HCT116 (cell line): ENCODE measurements around the gene NHERF2.

Source experiments
- CTCF ChIP-seq, 3 experiments: fragments of 200-600 bp in 1 of 3; sonication (generic) in 1 of 3; IDR thresholded peaks in 2 of 3; conservative IDR thresholded peaks in 1 of 3; 2 replicates each; pipeline ENCODE4 v1.5.1; 2012 to 2017; ENCODE audit warnings: low read depth in 2 of 3, low read length in 2 of 3, antibody characterized with exemption in 1 of 3, borderline replicate concordance in 1 of 3, control low read depth in 1 of 3, mild to moderate bottlenecking in 1 of 3, mixed read lengths in 1 of 3, mixed run types in 1 of 3, moderate library complexity in 1 of 3; ENCODE audit not compliant: insufficient read depth in 1 of 3
- EZH2 ChIP-seq: fragments of 200-600 bp; sonication (generic); IDR thresholded peaks from 2 replicates; pipeline ENCODE4 v1.6.1; 2017; ENCODE audit warnings: antibody characterized with exemption, mixed run types
- EZH2phosphoT487 ChIP-seq: fragments of 200-600 bp; IDR thresholded peaks from 2 replicates; pipeline ENCODE4 v1.6.1; 2018; ENCODE audit warnings: antibody characterized with exemption, borderline replicate concordance
- JUND ChIP-seq: IDR thresholded peaks from 2 replicates; pipeline ENCODE4 v1.6.1; 2012
- REST ChIP-seq: IDR thresholded peaks from 2 replicates; pipeline ENCODE4 v1.6.1; 2012; ENCODE audit warnings: low read depth
- ZFX ChIP-seq: fragments of 450-650 bp; IDR thresholded peaks from 2 replicates; pipeline ENCODE4 v1.6.1; 2017

- TF ChIP-seq JUND: no peak
- TF ChIP-seq CTCF (IDR thresholded peaks at IDR 0.05 in 2 of 3, conservative IDR thresholded peaks at IDR 0.05 in 1 of 3; ENCODE audit: borderline replicate concordance in 1 of 3, insufficient read depth in 1 of 3, low read depth in 2 of 3, low read length in 2 of 3): no peak
- TF ChIP-seq REST: no peak
- TF ChIP-seq EZH2: no peak
- no peak for TF ChIP-seq ZFX
- no peak for TF ChIP-seq EZH2phosphoT487
Measured at GRCh38 chr16:2072926-2073325, 46.2 kb downstream of the NHERF2 start.
